ENCODE data around the gene CHMP6.

Gene CHMP6

DNA sequence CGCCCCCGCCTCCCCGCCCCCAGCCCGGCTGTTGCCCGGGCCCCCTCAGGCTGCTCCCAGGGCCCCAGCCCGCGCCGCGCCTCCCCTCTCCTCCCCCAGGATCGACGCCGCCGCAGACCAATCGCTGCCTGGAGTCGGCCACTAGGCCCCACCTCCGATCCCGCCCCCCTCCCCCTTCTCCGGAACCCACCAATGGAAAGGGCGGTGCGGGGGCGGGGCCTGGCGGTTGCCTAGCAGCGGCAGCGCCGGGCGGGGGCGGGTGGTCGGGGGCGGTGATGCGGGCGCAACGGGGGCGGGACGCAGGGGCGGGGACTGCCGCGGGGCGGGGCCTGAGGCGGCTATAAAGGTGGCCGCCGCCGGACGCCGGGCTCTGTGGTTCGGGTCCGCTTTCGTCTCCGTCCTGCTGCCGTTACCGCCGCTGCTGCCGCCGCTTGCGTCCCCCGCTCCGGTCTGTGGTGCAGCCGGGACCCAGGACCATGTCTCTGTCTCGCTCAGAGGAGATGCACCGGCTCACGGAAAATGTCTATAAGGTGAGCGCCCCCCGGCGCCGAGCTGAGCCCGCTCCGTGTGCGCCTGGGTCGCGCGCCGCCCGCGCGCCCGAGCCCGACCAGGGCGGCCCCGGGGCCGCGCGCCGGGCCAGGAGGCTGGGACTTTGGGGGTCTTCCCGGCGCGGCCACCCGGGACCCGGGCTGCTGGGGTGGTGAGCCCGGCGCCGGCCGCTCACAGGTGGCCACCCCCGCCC lies 43.3 kb downstream of the CHMP6 start, which contains the start of gene BAIAP2:
TSS of gene BAIAP2 (plus strand) at position 373 of the 742 bp plus-strand sequence. CDS start at position 477, 104 bp downstream.
- peak; percentile 88 for DNase-seq (ENCODE audit: low read depth, low spot score)

GRCh38 chr17:81035521-81036196 lies 44.0 kb downstream of the CHMP6 start:
- H3K4me3 ChIP-seq (ENCODE audit: low read length) = no peak overlapping the region
- no peak for DNase-seq (ENCODE audit: low read depth, low spot score)

More for the DNA sequence above, 43.3 kb downstream of the CHMP6 start, which contains the start of gene BAIAP2:
- H3K4me3 ChIP-seq (ENCODE audit: low read length) = peak within 1 kb of the TSS; percentile 60

- H3K4me3 ChIP-seq (ENCODE audit: low read length) = no peak overlapping the region
- no peak for DNase-seq (ENCODE audit: low read depth, low spot score)
Observed at GRCh38 chr17:81036197-81036941, 44.7 kb downstream of the CHMP6 start.

GRCh38 chr17:81037026-81037797 lies 45.6 kb downstream of the CHMP6 start:
- H3K4me3 ChIP-seq (ENCODE audit: low read length) = no peak overlapping the region
- DNase-seq (ENCODE audit: low read depth, low spot score) = no peak

DNA sequence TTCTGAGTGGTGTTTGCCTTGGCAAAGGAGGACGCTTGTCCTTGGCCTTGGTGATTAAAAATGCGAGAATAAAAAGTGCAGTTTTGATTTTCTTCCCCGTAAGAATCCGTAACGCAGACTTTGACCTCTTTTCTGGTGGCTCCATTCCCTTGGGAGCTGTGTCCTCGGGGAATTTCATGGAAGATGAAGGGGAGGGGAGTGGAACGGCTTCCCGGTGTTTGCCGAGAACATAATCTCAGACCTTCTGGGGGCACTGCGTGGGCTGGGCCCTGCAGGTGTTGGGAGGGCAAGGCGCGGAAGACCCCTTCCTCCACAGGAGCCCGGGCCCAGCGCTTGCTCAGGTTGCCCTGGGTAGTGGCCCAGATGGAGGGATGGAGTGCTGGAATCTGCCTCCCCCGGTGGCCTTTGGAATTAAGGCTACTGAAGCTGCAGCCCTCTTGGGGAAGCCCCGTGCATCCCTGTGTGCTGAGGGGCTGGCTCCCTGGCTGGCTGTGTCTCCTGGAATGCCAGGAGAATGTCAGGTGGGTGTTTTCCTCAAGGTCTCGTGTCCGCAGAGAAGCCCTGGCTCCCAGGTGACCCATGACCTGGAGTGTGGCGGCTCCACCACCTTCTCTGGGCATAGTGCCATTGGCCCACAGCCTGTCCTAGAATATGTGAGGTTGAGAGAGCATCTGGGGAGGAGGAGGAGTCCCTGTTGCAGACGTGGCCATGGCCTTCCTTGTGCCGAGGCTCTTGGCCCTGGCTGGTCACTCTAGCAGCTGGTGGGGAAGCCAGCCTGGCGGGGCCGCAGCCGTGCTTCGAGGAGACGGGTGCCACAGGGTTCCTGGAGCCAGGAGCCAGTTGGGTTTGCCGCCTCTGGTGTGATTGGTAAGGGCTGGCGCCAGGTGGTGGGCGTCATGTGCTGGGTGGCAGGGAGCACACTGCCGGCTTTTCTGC lies 46.4 kb downstream of the CHMP6 start:
- no peak overlapping the region for H3K4me3 ChIP-seq (ENCODE audit: low read length)
- no peak for DNase-seq (ENCODE audit: low read depth, low spot score)

GRCh38 chr17:81039096-81039495 lies 47.5 kb downstream of the CHMP6 start:
- no peak for DNase-seq (ENCODE audit: low read depth, low spot score)
- H3K4me3 ChIP-seq (ENCODE audit: low read length) = no peak overlapping the region

DNA sequence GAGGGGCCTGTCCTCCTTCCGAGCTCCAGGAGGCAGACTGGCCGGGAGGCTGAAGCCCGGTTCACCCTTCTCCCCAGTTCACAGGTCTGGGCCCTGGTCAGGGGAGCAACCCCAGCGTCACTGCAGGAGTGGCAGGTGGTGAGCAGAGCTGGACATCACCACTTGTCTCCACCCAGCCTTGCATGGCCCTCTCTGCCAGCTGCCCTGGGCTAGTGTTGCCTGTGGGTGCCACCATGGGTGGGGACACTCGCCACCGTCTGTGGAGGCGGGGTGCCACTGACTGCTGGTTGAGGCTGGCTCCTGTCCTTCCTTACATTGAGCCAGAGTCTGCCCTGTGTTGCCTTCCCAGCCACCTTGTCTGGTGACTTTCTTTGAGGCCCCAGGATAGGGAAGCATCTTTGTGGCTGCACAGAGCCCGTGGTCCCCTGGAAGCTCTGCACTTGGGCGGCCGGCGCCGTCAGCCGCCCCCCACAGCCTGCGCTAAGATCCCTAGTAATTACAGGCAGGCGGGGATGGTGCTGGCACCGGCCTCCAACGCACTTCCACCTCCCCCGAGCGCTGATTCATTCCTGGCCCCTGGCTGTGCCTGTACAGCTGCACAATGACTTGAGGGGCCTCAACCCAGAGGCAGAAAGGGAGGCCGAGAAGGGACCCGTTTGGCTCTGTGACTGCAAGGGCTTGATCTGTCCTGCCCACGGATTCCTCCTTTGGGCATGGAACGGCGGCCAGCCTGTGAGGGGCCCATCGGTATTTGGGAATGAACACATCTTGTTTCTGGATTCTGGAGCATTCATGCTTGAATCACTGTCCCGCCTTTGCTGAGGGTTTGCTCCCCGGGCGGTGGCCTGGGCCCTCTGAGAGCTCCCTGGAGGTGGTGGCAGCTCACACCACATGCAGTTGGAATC lies 48.5 kb downstream of the CHMP6 start:
- no peak overlapping the region for H3K4me3 ChIP-seq (ENCODE audit: low read length)
- DNase-seq (ENCODE audit: low read depth, low spot score) = no peak

DNA sequence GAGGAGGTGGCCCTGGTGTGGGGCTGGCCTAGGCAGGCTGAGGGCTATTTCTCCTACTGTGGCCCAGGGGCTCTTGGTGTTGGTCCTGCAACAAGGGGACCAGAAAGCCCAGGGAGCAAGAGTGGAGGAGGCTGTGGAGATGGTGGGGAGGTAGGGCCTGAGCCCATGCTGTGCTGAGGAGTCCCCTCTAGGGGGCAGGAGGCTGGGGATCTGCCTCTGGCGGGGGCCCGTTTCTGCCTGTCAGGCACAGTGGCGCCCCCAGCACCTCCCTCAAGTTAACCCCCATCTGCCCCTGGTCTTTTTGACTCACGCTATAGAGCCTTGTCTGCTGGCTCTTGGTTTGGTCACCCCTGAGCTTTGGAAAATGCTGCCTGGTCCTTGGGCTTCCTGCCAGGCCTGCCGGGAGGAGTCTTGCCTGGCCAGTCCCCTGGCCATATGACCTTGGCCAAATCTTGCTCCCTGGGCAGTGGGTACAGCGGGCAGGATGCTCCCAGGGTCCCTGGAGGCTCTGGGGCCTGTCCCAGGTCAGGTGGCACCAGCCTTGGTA lies 49.2 kb downstream of the CHMP6 start:
- no peak overlapping the region for H3K4me3 ChIP-seq (ENCODE audit: low read length)
- DNase-seq (ENCODE audit: low read depth, low spot score) = peak; percentile 21

GRCh38 chr17:81042606-81043005 lies 51.0 kb downstream of the CHMP6 start:
- no peak overlapping the region for H3K4me3 ChIP-seq (ENCODE audit: low read length)
- DNase-seq (ENCODE audit: low read depth, low spot score) = no peak

GRCh38 chr17:81043319-81043724 lies 51.7 kb downstream of the CHMP6 start:
- H3K4me3 ChIP-seq (ENCODE audit: low read length) = no peak overlapping the region
- no peak for DNase-seq (ENCODE audit: low read depth, low spot score)

DNA sequence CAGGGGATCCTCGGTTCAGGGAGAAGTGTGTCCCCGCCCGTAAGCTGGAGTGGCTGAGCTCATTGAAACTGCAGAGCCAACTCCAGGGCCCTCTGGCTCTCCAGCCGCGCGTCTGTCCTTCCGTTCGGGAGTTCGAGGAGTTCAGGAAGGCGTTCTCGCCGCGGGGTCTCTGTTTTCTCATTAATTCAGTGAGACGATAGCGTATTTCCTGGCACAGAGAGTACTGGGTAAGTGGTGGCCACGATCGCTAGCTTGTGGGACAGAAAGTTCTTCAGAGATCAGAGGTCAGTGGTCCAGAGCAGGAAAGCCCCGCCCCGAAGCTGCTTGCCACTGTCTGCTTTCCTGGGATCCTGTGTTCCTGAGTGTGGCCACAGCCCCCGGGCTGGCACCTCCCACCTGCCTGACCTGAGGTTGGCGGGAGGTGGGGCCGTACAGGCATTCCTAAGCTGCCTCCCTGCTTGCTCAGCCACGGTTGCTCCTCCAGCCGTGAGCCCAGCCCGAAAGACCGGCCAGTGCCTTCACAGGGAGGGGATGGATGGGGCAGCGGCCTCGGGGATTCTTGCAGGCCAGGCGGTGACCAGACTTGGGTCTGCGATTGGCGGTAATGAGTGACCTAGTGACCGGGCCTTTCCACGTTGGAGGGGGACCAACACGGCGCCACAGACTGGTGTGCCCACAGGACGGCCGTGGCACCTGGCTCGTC lies 52.2 kb downstream of the CHMP6 start:
- H3K4me3 ChIP-seq (ENCODE audit: low read length) = no peak overlapping the region
- DNase-seq (ENCODE audit: low read depth, low spot score) = no peak

DNA sequence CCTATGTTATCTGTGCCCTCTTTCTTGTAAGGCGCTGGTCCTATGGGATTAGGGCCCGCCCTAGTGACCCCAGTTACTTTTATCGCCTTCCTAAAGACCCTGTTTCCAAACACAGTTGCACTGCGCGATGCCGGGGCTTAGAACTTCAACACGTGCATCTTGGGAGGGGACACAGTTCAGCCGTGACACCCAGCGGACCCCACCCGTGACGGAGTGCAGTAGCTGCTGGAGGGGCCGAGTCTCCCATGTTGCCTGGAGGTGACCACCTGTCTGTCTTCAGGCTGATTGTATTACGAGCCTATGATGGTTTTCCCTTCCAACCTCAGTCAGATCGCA lies 52.8 kb downstream of the CHMP6 start:
- no peak overlapping the region for H3K4me3 ChIP-seq (ENCODE audit: low read length)
- no peak for DNase-seq (ENCODE audit: low read depth, low spot score)

DNA sequence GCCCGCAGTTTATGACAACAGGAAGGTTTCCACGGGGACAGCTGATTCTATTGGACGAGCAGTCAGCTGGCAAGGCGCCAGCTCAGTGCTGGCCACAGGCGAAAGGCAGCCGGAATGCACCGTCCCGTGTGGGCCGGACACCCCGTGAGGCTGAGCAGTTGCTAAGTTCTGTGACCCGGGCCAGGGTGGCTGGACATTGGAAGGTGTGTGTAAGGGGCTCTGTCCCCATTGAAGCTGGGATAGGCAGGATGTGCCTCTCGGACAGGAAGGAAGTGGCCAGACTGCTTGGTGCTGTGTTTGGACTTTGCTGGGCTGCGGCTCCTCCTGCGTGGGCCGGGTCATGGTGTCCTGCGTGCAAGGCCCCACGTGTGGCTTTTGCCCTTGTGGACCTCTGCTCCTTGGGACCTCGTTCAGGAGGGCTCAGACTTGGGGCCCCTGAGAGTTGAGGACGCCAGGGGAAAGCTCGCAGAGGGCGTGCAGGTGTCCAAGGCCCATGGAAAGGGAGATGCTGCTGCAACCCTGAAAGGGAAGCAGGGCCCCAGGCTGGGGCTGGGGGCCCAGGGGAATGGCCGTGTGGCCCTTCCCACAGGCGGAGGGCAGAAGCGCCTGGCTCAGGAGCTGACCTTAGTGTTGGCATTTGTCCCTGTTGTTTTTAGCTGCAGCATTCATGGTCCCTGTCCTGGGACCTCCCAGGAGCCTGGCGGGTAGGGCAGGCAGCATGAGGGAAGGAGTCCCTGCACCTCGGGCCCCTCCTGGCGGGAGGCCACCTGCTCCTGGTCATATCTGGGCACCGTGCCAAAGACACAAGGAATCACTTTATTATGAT lies 53.3 kb downstream of the CHMP6 start:
- no peak overlapping the region for H3K4me3 ChIP-seq (ENCODE audit: low read length)

GRCh38 chr17:81045590-81046095 lies 54.0 kb downstream of the CHMP6 start:
- no peak overlapping the region for H3K4me3 ChIP-seq (ENCODE audit: low read length)
- DNase-seq (ENCODE audit: low read depth, low spot score) = no peak

More for the DNA sequence above, 53.3 kb downstream of the CHMP6 start:
- no peak for DNase-seq (ENCODE audit: low read depth, low spot score)

- no peak for DNase-seq (ENCODE audit: low read depth, low spot score)
- H3K4me3 ChIP-seq (ENCODE audit: low read length) = no peak overlapping the region
Observed at GRCh38 chr17:81046132-81046769, 54.6 kb downstream of the CHMP6 start.
